Tibial nerve (tissue), 4 donors: ENCODE measurements around the gene ACD. TPM values are rescaled to one million over a fixed set of nuclear protein-coding genes. Genes with fewer than 3 reads are reported as not detected.

Source experiments
- DNase-seq, 2 donors: peaks; one replicate each; pipeline ENCODE4 v3.0.0-alpha.2; 2019; ENCODE audit warnings: low spot score in 2 of 2
- H3K27ac ChIP-seq, 4 donors: fragments of 200-600 bp; sonication (generic) in 3 of 4; one replicate each; pipeline ENCODE4 v1.5.1; 2017 to 2019; ENCODE audit warnings: mild to moderate bottlenecking in 1 of 4
- H3K27me3 ChIP-seq, 2 donors: fragments of 200-600 bp; sonication (generic) in 1 of 2; one replicate each; pipeline versions ENCODE4 v1.5.1 to v1.6.0; 2017 to 2019
- H3K36me3 ChIP-seq, 3 donors: fragments of 200-600 bp; sonication (generic); one replicate each; pipeline ENCODE4 v1.5.1; 2018 to 2019
- H3K4me1 ChIP-seq, 4 donors: fragments of 200-600 bp; sonication (generic) in 3 of 4; one replicate each; pipeline ENCODE4 v1.5.1; 2017 to 2019
- H3K4me3 ChIP-seq, 4 donors: fragments of 200-600 bp; sonication (generic) in 3 of 4; one replicate each; pipeline ENCODE4 v1.5.1; 2017 to 2019; ENCODE audit warnings: mild to moderate bottlenecking in 1 of 4, moderate library complexity in 1 of 4
- H3K9me3 ChIP-seq, 4 donors: fragments of 200-600 bp; sonication (generic) in 3 of 4; one replicate each; pipeline ENCODE4 v1.5.1; 2017 to 2019
- EP300 ChIP-seq, 2 donors: sonication (generic); formaldehyde crosslinking; IDR thresholded peaks; one replicate each; pipeline ENCODE4 v1.6.1; 2017; ENCODE audit warnings: antibody characterized with exemption in 2 of 2, mild to moderate bottlenecking in 1 of 2
- POLR2A ChIP-seq, 2 donors: fragments of 450-650 bp; IDR thresholded peaks; one replicate each; pipeline ENCODE4 v1.6.1; 2017; ENCODE audit warnings: antibody characterized with exemption in 2 of 2, mild to moderate bottlenecking in 2 of 2, moderate library complexity in 2 of 2
- WGBS, 2 donors: methylation state at CpG; one replicate each; pipeline ENCODE4 v1.1.5; 2018; 5-methylcytosine and 5-hydroxymethylcytosine counted together
- total RNA-seq, 4 donors: library from RNA; depleted of rRNA; stranded (reverse); fragments of >200 nt; gene quantifications; one replicate each; pipeline ENCODE4 v1.1.0, GENCODE V29; 2016
- TF ChIP-seq, protein P1 (sequence below), 5 experiments: fragments of 200-600 bp in 3 of 5; fragments of 450-650 bp in 2 of 5; sonication (generic) in 3 of 5; IDR thresholded peaks; one replicate each; pipeline ENCODE4 v1.5.1; 2016 to 2019; ENCODE audit warnings: antibody characterized with exemption in 5 of 5, mild to moderate bottlenecking in 3 of 5, moderate library complexity in 2 of 5

Gene ACD
- total RNA-seq, 4 donors from 2014 or later, result 18.0 to 32.3 (median 20.7) TPM

DNA sequence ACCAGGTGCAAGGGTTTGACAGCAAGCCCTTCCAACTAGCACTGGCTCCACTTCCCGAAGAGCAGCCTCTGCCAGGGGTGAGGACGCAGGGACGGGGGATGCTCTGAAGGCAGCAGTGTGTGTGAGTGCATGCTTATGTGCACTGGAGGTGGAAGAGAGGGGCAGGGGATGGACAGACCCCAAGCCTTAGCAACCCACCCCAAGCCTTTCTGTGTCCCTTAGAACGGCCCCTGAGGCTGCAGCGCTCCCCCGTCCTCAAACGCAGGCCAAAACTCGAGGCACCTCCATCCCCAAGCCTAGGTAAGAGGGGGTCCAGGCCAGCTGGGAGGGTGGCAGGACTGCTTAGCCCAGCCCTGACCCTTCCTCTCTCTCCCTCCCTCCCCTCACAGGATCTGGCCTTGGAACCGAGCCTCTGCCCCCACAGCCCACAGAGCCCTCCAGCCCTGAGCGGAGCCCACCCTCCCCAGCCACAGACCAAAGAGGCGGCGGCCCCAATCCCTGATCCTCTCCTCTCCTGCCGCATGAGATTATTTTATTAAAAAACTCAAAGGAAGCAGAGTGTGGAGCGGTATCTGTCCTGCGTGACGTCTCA lies 2.9 kb downstream of the ACD start:
- Histone ChIP-seq H3K9me3 (no peaks in the 10 kb centered on the region), H3K4me1 (peaks cover 0 to 44% (median 23%) of the 10 kb centered on the region in 4 donors)
- WGBS, 2 donors, result 88 to 94% methylated on average over 16 of the region's 16 CpGs

GRCh38 chr16:67656344-67657016 lies 3.6 kb downstream of the ACD start:
- Histone ChIP-seq H3K4me1 (peaks cover 0 to 39% (median 22%) of the 10 kb centered on the region in 4 donors), H3K36me3 (peaks cover 0 to 20% (median 0%) of the 10 kb centered on the region in 3 donors), H3K27me3 (peaks cover 0 to 33% of the 10 kb centered on the region in 2 donors), H3K9me3 (no peaks in the 10 kb centered on the region), H3K27ac (no peak overlapping the region), H3K4me3 (no peak overlapping the region)
- no peak for TF ChIP-seq EP300 (IDR thresholded peaks at IDR 0.05)
- no peak for TF ChIP-seq POLR2A (IDR thresholded peaks at IDR 0.05)
- TF ChIP-seq, protein P1, sequence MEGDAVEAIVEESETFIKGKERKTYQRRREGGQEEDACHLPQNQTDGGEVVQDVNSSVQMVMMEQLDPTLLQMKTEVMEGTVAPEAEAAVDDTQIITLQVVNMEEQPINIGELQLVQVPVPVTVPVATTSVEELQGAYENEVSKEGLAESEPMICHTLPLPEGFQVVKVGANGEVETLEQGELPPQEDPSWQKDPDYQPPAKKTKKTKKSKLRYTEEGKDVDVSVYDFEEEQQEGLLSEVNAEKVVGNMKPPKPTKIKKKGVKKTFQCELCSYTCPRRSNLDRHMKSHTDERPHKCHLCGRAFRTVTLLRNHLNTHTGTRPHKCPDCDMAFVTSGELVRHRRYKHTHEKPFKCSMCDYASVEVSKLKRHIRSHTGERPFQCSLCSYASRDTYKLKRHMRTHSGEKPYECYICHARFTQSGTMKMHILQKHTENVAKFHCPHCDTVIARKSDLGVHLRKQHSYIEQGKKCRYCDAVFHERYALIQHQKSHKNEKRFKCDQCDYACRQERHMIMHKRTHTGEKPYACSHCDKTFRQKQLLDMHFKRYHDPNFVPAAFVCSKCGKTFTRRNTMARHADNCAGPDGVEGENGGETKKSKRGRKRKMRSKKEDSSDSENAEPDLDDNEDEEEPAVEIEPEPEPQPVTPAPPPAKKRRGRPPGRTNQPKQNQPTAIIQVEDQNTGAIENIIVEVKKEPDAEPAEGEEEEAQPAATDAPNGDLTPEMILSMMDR (IDR thresholded peaks at IDR 0.05), result no peak
- WGBS, 2 donors, result 59 to 78% methylated on average over 7 to 8 of the region's 9 CpGs
- no peak for DNase-seq

More for the DNA sequence above, 2.9 kb downstream of the ACD start:
- peaks cover 0 to 27% of the 10 kb centered on the region in 2 donors for H3K27me3 ChIP-seq
- H3K36me3 ChIP-seq, result peaks cover 0 to 23% (median 0%) of the 10 kb centered on the region in 3 donors
- no peak for TF ChIP-seq POLR2A (IDR thresholded peaks at IDR 0.05)
- no peak overlapping the region for H3K27ac ChIP-seq
- DNase-seq, result no peak
- H3K4me3 ChIP-seq, result no peak overlapping the region

- peaks cover 0 to 44% of the 10 kb centered on the region in 2 donors for H3K27me3 ChIP-seq
- 55 to 59% methylated on average over 4 of the region's 4 CpGs for WGBS, 2 donors
- no peak for TF ChIP-seq POLR2A (IDR thresholded peaks at IDR 0.05)
- TF ChIP-seq EP300 (IDR thresholded peaks at IDR 0.05), result no peak
- TF ChIP-seq, protein P1 (IDR thresholded peaks at IDR 0.05), result no peak
These were observed 4.7 kb downstream of the ACD start for GRCh38 chr16:67655363-67655762.

GRCh38 chr16:67654403-67654911 lies 5.6 kb downstream of the ACD start:
- WGBS, 2 donors, result 61 to 63% methylated on average over 28 to 30 of the region's 30 CpGs
- DNase-seq, result no peak
- peaks cover 0 to 53% of the 10 kb centered on the region in 2 donors for H3K27me3 ChIP-seq
- no peak overlapping the region for H3K27ac ChIP-seq
- TF ChIP-seq EP300 (IDR thresholded peaks at IDR 0.05) (no peak), POLR2A (IDR thresholded peaks at IDR 0.05) (no peak)
- TF ChIP-seq, protein P1 (IDR thresholded peaks at IDR 0.05), result no peak
- no peak overlapping the region for H3K4me3 ChIP-seq
- H3K9me3 ChIP-seq, result no peaks in the 10 kb centered on the region
- peaks cover 0 to 20% (median 0%) of the 10 kb centered on the region in 3 donors for H3K36me3 ChIP-seq
- H3K4me1 ChIP-seq, result peaks cover 0 to 37% (median 15%) of the 10 kb centered on the region in 4 donors

More at GRCh38 chr16:67655363-67655762, 4.7 kb downstream of the ACD start:
- H3K36me3 ChIP-seq, result peaks cover 0 to 20% (median 0%) of the 10 kb centered on the region in 3 donors
- no peak for DNase-seq
- peaks cover 0 to 32% (median 17%) of the 10 kb centered on the region in 4 donors for H3K4me1 ChIP-seq
- no peak overlapping the region for H3K4me3 ChIP-seq
- no peaks in the 10 kb centered on the region for H3K9me3 ChIP-seq
- H3K27ac ChIP-seq, result no peak overlapping the region

GRCh38 chr16:67653789-67654402 lies 6.2 kb downstream of the ACD start:
- 27 to 40% methylated on average over 21 to 22 of the region's 25 CpGs for WGBS, 2 donors
- Histone ChIP-seq H3K9me3 (no peaks in the 10 kb centered on the region), H3K36me3 (peaks cover 0 to 20% (median 0%) of the 10 kb centered on the region in 3 donors), H3K27me3 (peaks cover 0 to 59% of the 10 kb centered on the region in 2 donors), H3K4me3 (peak overlapping the region in 1 of 4 donors; percentile 46), H3K4me1 (peaks cover 0 to 37% (median 10%) of the 10 kb centered on the region in 4 donors), H3K27ac (no peak overlapping the region)
- DNase-seq, result no peak
- TF ChIP-seq POLR2A (IDR thresholded peaks at IDR 0.05), result no peak
- TF ChIP-seq, protein P1 (IDR thresholded peaks at IDR 0.05), result no peak
- no peak for TF ChIP-seq EP300 (IDR thresholded peaks at IDR 0.05)
